HG03460 (cell line): ENCODE data around the gene CORO1C.

Experiments
- ATAC-seq: cut with Tn5 transposase; IDR thresholded peaks from one replicate; pipeline ENCODE4 v1.9.1; 2021; ENCODE audit not compliant: unreplicated experiment

CORO1C gene

GRCh38 chr12:108727868-108728735, 3.2 kb downstream of the CORO1C start:
- no peak for ATAC-seq

- ATAC-seq = no peak
Observed at GRCh38 chr12:108727161-108727560, 4.2 kb downstream of the CORO1C start.

GRCh38 chr12:108724890-108725151, 6.5 kb downstream of the CORO1C start:
- no peak for ATAC-seq

GRCh38 chr12:108724054-108724889, 7.0 kb downstream of the CORO1C start:
- no peak for ATAC-seq

- peak; percentile 45 for ATAC-seq
Observed at GRCh38 chr12:108722992-108723766, 8.1 kb downstream of the CORO1C start.

GRCh38 chr12:108722463-108722862, 8.9 kb downstream of the CORO1C start:
- ATAC-seq = no peak

GRCh38 chr12:108721824-108722223, 9.5 kb downstream of the CORO1C start:
- no peak for ATAC-seq

- ATAC-seq = no peak
Observed at GRCh38 chr12:108720757-108721514, 10.4 kb downstream of the CORO1C start.

GRCh38 chr12:108717243-108717642, 14.1 kb downstream of the CORO1C start:
- ATAC-seq = no peak

- no peak for ATAC-seq
Observed at GRCh38 chr12:108714866-108715265, 16.5 kb downstream of the CORO1C start.

- ATAC-seq = no peak
Observed at GRCh38 chr12:108713471-108713870, 17.8 kb downstream of the CORO1C start.

GRCh38 chr12:108712925-108713203, 18.5 kb downstream of the CORO1C start:
- ATAC-seq = no peak

GRCh38 chr12:108712165-108712924, 19.0 kb downstream of the CORO1C start:
- peak; percentile 43 for ATAC-seq

- no peak for ATAC-seq
Observed at GRCh38 chr12:108711489-108712164, 19.7 kb downstream of the CORO1C start.

GRCh38 chr12:108709697-108710096, 21.6 kb downstream of the CORO1C start:
- ATAC-seq = no peak

- ATAC-seq = no peak
Observed at GRCh38 chr12:108704527-108704926, 26.8 kb downstream of the CORO1C start.

GRCh38 chr12:108702595-108703320, 28.6 kb downstream of the CORO1C start:
- ATAC-seq = no peak

- ATAC-seq = no peak
Observed at GRCh38 chr12:108701779-108702441, 29.4 kb downstream of the CORO1C start.
